Endodermal cell (in vitro differentiated cells): ENCODE data around the gene OLR1. TPM values are rescaled to one million over a fixed set of nuclear protein-coding genes. Genes with fewer than 3 reads are reported as not detected.

Experiments
- DNase-seq: peaks from one replicate; pipeline ENCODE4 v3.0.0-alpha.2; 2017
- H3K27ac ChIP-seq: 2 replicates; pipeline ENCODE4 v1.5.1; 2013; ENCODE audit warnings: mild to moderate bottlenecking, low read depth, low read length, moderate library complexity
- H3K27me3 ChIP-seq: 2 replicates; pipeline ENCODE4 v1.6.1; 2013; ENCODE audit warnings: mild to moderate bottlenecking, low read length, moderate library complexity; ENCODE audit not compliant: insufficient read depth, control insufficient read depth, poor library complexity, severe bottlenecking
- H3K36me3 ChIP-seq: 2 replicates; pipeline ENCODE4 v1.7.0; 2013; ENCODE audit warnings: mild to moderate bottlenecking, low read length, moderate library complexity; ENCODE audit not compliant: control insufficient read depth, insufficient read depth
- H3K4me1 ChIP-seq: one replicate; pipeline ENCODE4 v1.7.0; 2013; ENCODE audit warnings: low read length; ENCODE audit not compliant: control insufficient read depth, insufficient read depth
- H3K4me3 ChIP-seq: 2 replicates; pipeline ENCODE4 v1.5.1; 2013; ENCODE audit warnings: mild to moderate bottlenecking, low read length, moderate library complexity
- H3K9ac ChIP-seq: 2 replicates; pipeline ENCODE4 v1.6.1; 2013; ENCODE audit warnings: mild to moderate bottlenecking, low read length, moderate library complexity; ENCODE audit not compliant: poor library complexity, severe bottlenecking; ENCODE audit errors: extremely low read depth
- H3K9me3 ChIP-seq: 2 replicates; pipeline ENCODE4 v1.6.1; 2013; ENCODE audit warnings: mild to moderate bottlenecking, low read length, moderate library complexity; ENCODE audit not compliant: control insufficient read depth
- H3K27ac Mint-ChIP-seq: 2 replicates; pipeline ENCODE4 v1.8.0; 2020; ENCODE audit warnings: mixed read lengths
- H3K27me3 Mint-ChIP-seq: 2 replicates; pipeline ENCODE4 v1.8.0; 2021; ENCODE audit warnings: mild to moderate bottlenecking, mixed read lengths; ENCODE audit not compliant: insufficient read depth
- H3K36me3 Mint-ChIP-seq: 2 replicates; pipeline ENCODE4 v1.8.0; 2020; ENCODE audit warnings: low read depth, mixed read lengths
- H3K4me1 Mint-ChIP-seq: 2 replicates; pipeline ENCODE4 v1.8.0; 2020; ENCODE audit warnings: mixed read lengths
- H3K4me3 Mint-ChIP-seq: 2 replicates; pipeline ENCODE4 v1.8.0; 2020; ENCODE audit warnings: mild to moderate bottlenecking, moderate library complexity, mixed read lengths
- H3K9me3 Mint-ChIP-seq: 2 replicates; pipeline ENCODE4 v1.8.0; 2020; ENCODE audit warnings: mild to moderate bottlenecking, mixed read lengths
- CTCF ChIP-seq: fragments of 200-600 bp; sonication (generic); conservative IDR thresholded peaks from 2 replicates; pipeline ENCODE4 v1.5.0; 2021; ENCODE audit warnings: antibody characterized with exemption, mild to moderate bottlenecking
- WGBS, 2 experiments: methylation state at CpG; one replicate each; pipeline versions ENCODE4 v1.1.5 to v1.1.7; 2013; ENCODE audit warnings: missing lambda C conversion rate in 2 of 2, mixed read lengths in 1 of 2; ENCODE audit not compliant: insufficient coverage in 1 of 2, insufficient read length in 1 of 2; 5-methylcytosine and 5-hydroxymethylcytosine counted together
- total RNA-seq, 2 donors: library from RNA; stranded (reverse); fragmentation: NEBNext Ultra II Directional in 1 of 2; extraction: Animal tissue kit (Norgen Biotek cat#: 25700) in 1 of 2; gene quantifications; 2 replicates in 1 of 2; 3 replicates in 1 of 2; pipeline ENCODE4 v1.2.1, GENCODE V29; 2021

OLR1 gene
- total RNA-seq, 2 donors from 2014 or later: 0.22 TPM; not detected in 1

GRCh38 chr12:10194160-10194670 is 22.3 kb upstream of the OLR1 start:
- no peak overlapping the region for H3K27ac ChIP-seq
- no peaks in the 10 kb centered on the region for H3K36me3 ChIP-seq
- H3K4me3 ChIP-seq: no peak overlapping the region
- Mint-ChIP-seq H3K27ac (no peak overlapping the region), H3K36me3 (no peaks in the 10 kb centered on the region), H3K27me3 (no peaks in the 10 kb centered on the region), H3K4me1 (peaks cover 12% of the 10 kb centered on the region), H3K4me3 (no peak overlapping the region), H3K9me3 (peaks cover 20% of the 10 kb centered on the region)
- H3K9me3 ChIP-seq: no peaks in the 10 kb centered on the region
- H3K9ac ChIP-seq: no peak overlapping the region
- no peaks in the 10 kb centered on the region for H3K27me3 ChIP-seq
- DNase-seq: no peak
- WGBS, 2 experiments: 86 to 100% methylated on average over 2 to 3 of the region's 3 CpGs
- H3K4me1 ChIP-seq: no peaks in the 10 kb centered on the region
- no peak for TF ChIP-seq CTCF

GRCh38 chr12:10191865-10192264 is 19.9 kb upstream of the OLR1 start:
- H3K4me1 Mint-ChIP-seq: peaks cover 6% of the 10 kb centered on the region
- H3K9me3 Mint-ChIP-seq: peaks cover 20% of the 10 kb centered on the region
- 38 to 40% methylated on average over 2 of the region's 2 CpGs for WGBS, 2 experiments
- no peaks in the 10 kb centered on the region for H3K36me3 Mint-ChIP-seq
- Histone ChIP-seq H3K4me3 (no peak overlapping the region), H3K4me1 (no peaks in the 10 kb centered on the region), H3K9ac (no peak overlapping the region), H3K27me3 (no peaks in the 10 kb centered on the region), H3K9me3 (no peaks in the 10 kb centered on the region), H3K27ac (no peak overlapping the region), H3K36me3 (no peaks in the 10 kb centered on the region)
- no peak overlapping the region for H3K27ac Mint-ChIP-seq
- TF ChIP-seq CTCF: no peak
- no peaks in the 10 kb centered on the region for H3K27me3 Mint-ChIP-seq
- no peak overlapping the region for H3K4me3 Mint-ChIP-seq
- DNase-seq: no peak

- no peak overlapping the region for H3K9ac ChIP-seq
- H3K27ac ChIP-seq: no peak overlapping the region
- no peak overlapping the region for H3K27ac Mint-ChIP-seq
These were observed 18.8 kb upstream of the OLR1 start for GRCh38 chr12:10190558-10191388.

More at GRCh38 chr12:10190558-10191388, 18.8 kb upstream of the OLR1 start:
- peaks cover 6% of the 10 kb centered on the region for H3K4me1 Mint-ChIP-seq
- peak; percentile 91 for DNase-seq
- no peak overlapping the region for H3K4me3 Mint-ChIP-seq
- H3K36me3 ChIP-seq: no peaks in the 10 kb centered on the region
- no peaks in the 10 kb centered on the region for H3K27me3 ChIP-seq
- H3K9me3 Mint-ChIP-seq: peaks cover 20% of the 10 kb centered on the region
- H3K27me3 Mint-ChIP-seq: no peaks in the 10 kb centered on the region
- H3K4me1 ChIP-seq: no peaks in the 10 kb centered on the region
- H3K4me3 ChIP-seq: no peak overlapping the region
- H3K9me3 ChIP-seq: no peaks in the 10 kb centered on the region
- WGBS, 2 experiments: 59 to 73% methylated on average over 4 to 13 of the region's 13 CpGs
- no peaks in the 10 kb centered on the region for H3K36me3 Mint-ChIP-seq
- TF ChIP-seq CTCF: peak; percentile 98
